ENCODE measurements around the gene SRRM3. TPM values are rescaled to one million over a fixed set of nuclear protein-coding genes. Genes with fewer than 3 reads are reported as not detected.
"Not testable (repeated sequence)": the region's sequence is repeated elsewhere in the genome, so short reads cannot be mapped to it uniquely, and the experiment has no call there.

The SRRM3 gene
- total RNA-seq, 1 experiment from 2014 or later: 1.7 TPM

- H3K4me3 ChIP-seq (ENCODE audit: low read depth, low read length): peak overlapping the region; percentile 18; the same call in 1 of the 2 replicates
- Mint-ChIP-seq H3K27me3 (ENCODE audit: insufficient read depth, unreplicated experiment) (no peaks in the 10 kb centered on the region), H3K4me1 (ENCODE audit: low read depth, unreplicated experiment) (peaks cover 22% of the 10 kb centered on the region), H3K36me3 (ENCODE audit: insufficient read depth, unreplicated experiment) (peaks cover 10% of the 10 kb centered on the region), H3K27ac (ENCODE audit: unreplicated experiment) (peak overlapping the region; percentile 36), H3K4me3 (ENCODE audit: unreplicated experiment) (peak overlapping the region; percentile 17), H3K9me3 (ENCODE audit: unreplicated experiment) (no peaks in the 10 kb centered on the region)
- DNase-seq: peak; percentile 92 to 93
- BruUV-seq (replicated peaks): no TSS peak
- TF ChIP-seq CTCF (IDR thresholded peaks at IDR 0.05; ENCODE audit: insufficient read depth in 1 of 2, low read depth in 1 of 2, low read length in 1 of 2, severe bottlenecking in 1 of 2, unreplicated experiment in 1 of 2): peak; percentile 97 to 98
- H3K4me1 ChIP-seq: peaks cover 33% of the 10 kb centered on the region
- intact Hi-C loops (cut with micrococcal nuclease; ENCODE audit: unreplicated experiment): loop anchor here (1.0 to 5.0 kb wide), 3 partner anchors 11 to 66 kb away; partner anchors contain the start of genes HSPB1 and YWHAG
- no peaks in the 10 kb centered on the region for H3K27me3 ChIP-seq (replicated peaks; ENCODE audit: control insufficient read depth, insufficient read depth, low read length)
- no peaks in the 10 kb centered on the region for H3K36me3 ChIP-seq (ENCODE audit: control insufficient read depth, insufficient read depth, low read length)
- POLR2A ChIA-PET: no interaction called here
- CTCF ChIA-PET: interaction anchor here (0.6 to 2.5 kb wide), 5 partner anchors 11 to 71 kb away, joined by 3 to 22 read pairs (median 5); partner anchors contain the start of gene HSPB1
- no peaks in the 10 kb centered on the region for H3K9me3 ChIP-seq
Measured at GRCh38 chr7:76291351-76292212, 89.9 kb downstream of the SRRM3 start.

GRCh38 chr7:76292213-76292573 is 90.5 kb downstream of the SRRM3 start:
- peak overlapping the region; percentile 17 for H3K4me3 Mint-ChIP-seq (ENCODE audit: unreplicated experiment)
- intact Hi-C loops (cut with micrococcal nuclease; ENCODE audit: unreplicated experiment): loop anchor here (5.0 kb wide), 1 partner anchor 65 kb away; the partner anchor contains the start of gene YWHAG
- H3K4me1 Mint-ChIP-seq (ENCODE audit: low read depth, unreplicated experiment): peaks cover 22% of the 10 kb centered on the region
- Histone ChIP-seq H3K4me1 (peaks cover 37% of the 10 kb centered on the region), H3K36me3 (ENCODE audit: control insufficient read depth, insufficient read depth, low read length) (no peaks in the 10 kb centered on the region), H3K4me3 (ENCODE audit: low read depth, low read length) (peak overlapping the region; percentile 18; the same call in 1 of the 2 replicates), H3K9me3 (no peaks in the 10 kb centered on the region), H3K27me3 (replicated peaks; ENCODE audit: control insufficient read depth, insufficient read depth, low read length) (no peaks in the 10 kb centered on the region)
- ChIA-PET CTCF (interaction anchor here (0.6 to 2.5 kb wide), 7 partner anchors 10 to 71 kb away, joined by 3 to 22 read pairs (median 5); partner anchors contain the start of gene HSPB1), POLR2A (no interaction called here)
- H3K9me3 Mint-ChIP-seq (ENCODE audit: unreplicated experiment): no peaks in the 10 kb centered on the region
- peak overlapping the region; percentile 36 for H3K27ac Mint-ChIP-seq (ENCODE audit: unreplicated experiment)
- TF ChIP-seq CTCF (IDR thresholded peaks at IDR 0.05; ENCODE audit: insufficient read depth in 1 of 2, low read depth in 1 of 2, low read length in 1 of 2, severe bottlenecking in 1 of 2, unreplicated experiment in 1 of 2): no peak
- H3K36me3 Mint-ChIP-seq (ENCODE audit: insufficient read depth, unreplicated experiment): peaks cover 10% of the 10 kb centered on the region
- no peaks in the 10 kb centered on the region for H3K27me3 Mint-ChIP-seq (ENCODE audit: insufficient read depth, unreplicated experiment)
- no peak for DNase-seq
- BruUV-seq (replicated peaks): TSS peak; percentile 79

GRCh38 chr7:76292911-76293310 is 91.2 kb downstream of the SRRM3 start:
- intact Hi-C loops (cut with micrococcal nuclease; ENCODE audit: unreplicated experiment): loop anchor here (5.0 kb wide), 1 partner anchor 64 kb away; the partner anchor contains the start of gene YWHAG
- BruUV-seq (replicated peaks); H3K36me3 ChIP-seq (ENCODE audit: control insufficient read depth, insufficient read depth, low read length); H3K4me3 Mint-ChIP-seq (ENCODE audit: unreplicated experiment); H3K9me3 Mint-ChIP-seq (ENCODE audit: unreplicated experiment); H3K27ac Mint-ChIP-seq (ENCODE audit: unreplicated experiment); H3K27me3 ChIP-seq (replicated peaks; ENCODE audit: control insufficient read depth, insufficient read depth, low read length); POLR2A ChIA-PET; H3K4me3 ChIP-seq (ENCODE audit: low read depth, low read length); H3K27me3 Mint-ChIP-seq (ENCODE audit: insufficient read depth, unreplicated experiment); H3K9me3 ChIP-seq; DNase-seq: not testable (repeated sequence)
- H3K4me1 Mint-ChIP-seq (ENCODE audit: low read depth, unreplicated experiment): peaks cover 22% of the 10 kb centered on the region
- CTCF ChIA-PET: interaction anchor here (0.7 to 2.5 kb wide), 5 partner anchors 10 to 55 kb away, joined by 5 to 22 read pairs (median 5); partner anchors contain the start of gene HSPB1
- peaks cover 10% of the 10 kb centered on the region for H3K36me3 Mint-ChIP-seq (ENCODE audit: insufficient read depth, unreplicated experiment)
- H3K4me1 ChIP-seq: peaks cover 43% of the 10 kb centered on the region

All from Caco-2 (cell line).